Fibroblast of mammary gland (primary cell): ENCODE data around the gene CRISPLD2.
A peak's percentile ranks its signal among the peaks of the same experiment; 100 is the strongest.

Experiments
- DNase-seq: peaks from one replicate; pipeline ENCODE4 v3.0.0-alpha.2; 2010; ENCODE audit warnings: low read depth
- H3K4me3 ChIP-seq: 2 replicates; pipeline ENCODE4 v1.5.1; 2011; ENCODE audit warnings: low read depth, mild to moderate bottlenecking, low read length, moderate library complexity; ENCODE audit not compliant: control insufficient read depth
- TF ChIP-seq, protein P1 (sequence below): conservative IDR thresholded peaks from 2 replicates; pipeline ENCODE4 v1.5.1; 2011; ENCODE audit warnings: low read depth, low read length, inconsistent platforms; ENCODE audit not compliant: control insufficient read depth, insufficient read depth

The CRISPLD2 gene, protein sequence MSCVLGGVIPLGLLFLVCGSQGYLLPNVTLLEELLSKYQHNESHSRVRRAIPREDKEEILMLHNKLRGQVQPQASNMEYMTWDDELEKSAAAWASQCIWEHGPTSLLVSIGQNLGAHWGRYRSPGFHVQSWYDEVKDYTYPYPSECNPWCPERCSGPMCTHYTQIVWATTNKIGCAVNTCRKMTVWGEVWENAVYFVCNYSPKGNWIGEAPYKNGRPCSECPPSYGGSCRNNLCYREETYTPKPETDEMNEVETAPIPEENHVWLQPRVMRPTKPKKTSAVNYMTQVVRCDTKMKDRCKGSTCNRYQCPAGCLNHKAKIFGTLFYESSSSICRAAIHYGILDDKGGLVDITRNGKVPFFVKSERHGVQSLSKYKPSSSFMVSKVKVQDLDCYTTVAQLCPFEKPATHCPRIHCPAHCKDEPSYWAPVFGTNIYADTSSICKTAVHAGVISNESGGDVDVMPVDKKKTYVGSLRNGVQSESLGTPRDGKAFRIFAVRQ

GRCh38 chr16:84819644-84820304 lies at the start of gene CRISPLD2:
CRISPLD2 (plus strand) TSS chr16:84819985; CDS start chr16:84838496, 18,511 bp downstream.
- H3K4me3 ChIP-seq = peak within 1 kb of the TSS; percentile 72
- peak; percentile 82 for DNase-seq
- TF ChIP-seq, protein P1, sequence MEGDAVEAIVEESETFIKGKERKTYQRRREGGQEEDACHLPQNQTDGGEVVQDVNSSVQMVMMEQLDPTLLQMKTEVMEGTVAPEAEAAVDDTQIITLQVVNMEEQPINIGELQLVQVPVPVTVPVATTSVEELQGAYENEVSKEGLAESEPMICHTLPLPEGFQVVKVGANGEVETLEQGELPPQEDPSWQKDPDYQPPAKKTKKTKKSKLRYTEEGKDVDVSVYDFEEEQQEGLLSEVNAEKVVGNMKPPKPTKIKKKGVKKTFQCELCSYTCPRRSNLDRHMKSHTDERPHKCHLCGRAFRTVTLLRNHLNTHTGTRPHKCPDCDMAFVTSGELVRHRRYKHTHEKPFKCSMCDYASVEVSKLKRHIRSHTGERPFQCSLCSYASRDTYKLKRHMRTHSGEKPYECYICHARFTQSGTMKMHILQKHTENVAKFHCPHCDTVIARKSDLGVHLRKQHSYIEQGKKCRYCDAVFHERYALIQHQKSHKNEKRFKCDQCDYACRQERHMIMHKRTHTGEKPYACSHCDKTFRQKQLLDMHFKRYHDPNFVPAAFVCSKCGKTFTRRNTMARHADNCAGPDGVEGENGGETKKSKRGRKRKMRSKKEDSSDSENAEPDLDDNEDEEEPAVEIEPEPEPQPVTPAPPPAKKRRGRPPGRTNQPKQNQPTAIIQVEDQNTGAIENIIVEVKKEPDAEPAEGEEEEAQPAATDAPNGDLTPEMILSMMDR = no peak

- no peak for DNase-seq
- H3K4me3 ChIP-seq = no peak overlapping the region
- TF ChIP-seq, protein P1 = no peak
Measured at GRCh38 chr16:84773312-84773711, 46.5 kb upstream of the CRISPLD2 start.

DNA sequence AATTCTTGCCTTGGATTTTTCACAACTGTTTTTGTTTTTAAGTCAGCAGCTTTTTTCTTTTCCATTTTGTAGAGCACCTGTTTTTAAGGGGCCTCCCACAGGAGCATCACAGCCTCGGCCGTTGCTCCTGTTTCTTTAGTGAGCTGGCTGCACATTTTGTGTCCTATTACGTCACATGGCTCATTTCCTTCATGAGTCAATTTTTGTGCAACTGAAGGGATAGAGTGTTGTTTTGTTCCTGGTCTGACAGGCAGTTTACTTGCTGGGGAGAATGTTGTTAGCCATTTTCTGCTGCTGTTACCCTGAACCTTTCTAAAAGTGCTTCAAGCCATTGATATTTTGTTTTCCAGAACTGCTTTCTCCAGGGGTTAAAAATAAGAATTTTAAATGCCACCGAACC lies 45.0 kb upstream of the CRISPLD2 start:
- no peak overlapping the region for H3K4me3 ChIP-seq

GRCh38 chr16:84775262-84775810 lies 44.4 kb upstream of the CRISPLD2 start:
- no peak for DNase-seq
- TF ChIP-seq, protein P1 = no peak
- no peak overlapping the region for H3K4me3 ChIP-seq

More for the DNA sequence above, 45.0 kb upstream of the CRISPLD2 start:
- peak; percentile 98 for DNase-seq
- TF ChIP-seq, protein P1 = no peak

DNA sequence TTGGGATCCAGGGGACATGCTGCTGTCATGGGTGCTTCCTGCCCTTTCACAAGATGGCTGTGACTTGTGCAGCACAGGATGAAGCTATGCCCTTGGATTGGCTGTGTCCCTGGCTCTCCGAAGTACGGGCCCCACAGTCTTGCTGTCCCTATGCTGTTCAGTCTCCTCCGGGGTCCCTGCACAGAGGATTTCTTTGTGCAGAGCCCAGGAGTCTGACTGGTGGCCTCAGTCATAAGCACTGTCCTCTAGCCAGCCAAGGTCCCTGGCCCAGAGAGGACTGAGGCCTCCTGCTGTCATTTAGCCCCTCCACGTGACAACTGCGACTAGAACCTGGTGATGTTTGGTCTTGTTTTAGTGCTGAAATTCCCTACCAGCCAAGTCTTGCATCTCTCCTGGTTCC lies 42.4 kb upstream of the CRISPLD2 start:
- TF ChIP-seq, protein P1 = no peak
- no peak for DNase-seq
- no peak overlapping the region for H3K4me3 ChIP-seq

- DNase-seq = no peak
- TF ChIP-seq, protein P1 = no peak
- no peak overlapping the region for H3K4me3 ChIP-seq
Measured at GRCh38 chr16:84778720-84779119, 41.1 kb upstream of the CRISPLD2 start.
